LNCaP clone FGC (cell line): Measurements from ENCODE around the gene ZNF621.

ENCODE experiments used
- DNase-seq: peaks from one replicate; pipeline ENCODE4 v3.0.0-alpha.2; 2011; ENCODE audit warnings: low read depth
- H3K4me3 ChIP-seq: 2 replicates; pipeline ENCODE4 v1.5.1; 2011; ENCODE audit warnings: mild to moderate bottlenecking, low read depth, low read length, control low read depth
- CTCF ChIP-seq: IDR thresholded peaks from 2 replicates; pipeline ENCODE4 v1.5.1; 2012; ENCODE audit warnings: mild to moderate bottlenecking; ENCODE audit not compliant: control insufficient read depth, insufficient read depth; ENCODE audit errors: extremely low read depth

Gene ZNF621

GRCh38 chr3:40583691-40584090, 58.9 kb downstream of the ZNF621 start:
- no peak overlapping the region for H3K4me3 ChIP-seq
- no peak for TF ChIP-seq CTCF
- no peak for DNase-seq

GRCh38 chr3:40584625-40585189, 59.9 kb downstream of the ZNF621 start:
- DNase-seq = peak; percentile 25
- TF ChIP-seq CTCF = peak; percentile 96
- no peak overlapping the region for H3K4me3 ChIP-seq

- H3K4me3 ChIP-seq = no peak overlapping the region
- TF ChIP-seq CTCF = no peak
- no peak for DNase-seq
Measured at GRCh38 chr3:40585381-40586016, 60.7 kb downstream of the ZNF621 start.

- H3K4me3 ChIP-seq = no peak overlapping the region
- no peak for TF ChIP-seq CTCF
- no peak for DNase-seq
Measured at GRCh38 chr3:40586901-40587300, 62.1 kb downstream of the ZNF621 start.

- no peak overlapping the region for H3K4me3 ChIP-seq
- peak; percentile 71 for TF ChIP-seq CTCF
- DNase-seq = no peak
Measured at GRCh38 chr3:40588406-40588805, 63.6 kb downstream of the ZNF621 start.
